Measurements from ENCODE around the gene XKR7.
"Not testable (repeated sequence)": the region's sequence is repeated elsewhere in the genome, so short reads cannot be mapped to it uniquely, and the experiment has no call there.

Gene XKR7

DNA sequence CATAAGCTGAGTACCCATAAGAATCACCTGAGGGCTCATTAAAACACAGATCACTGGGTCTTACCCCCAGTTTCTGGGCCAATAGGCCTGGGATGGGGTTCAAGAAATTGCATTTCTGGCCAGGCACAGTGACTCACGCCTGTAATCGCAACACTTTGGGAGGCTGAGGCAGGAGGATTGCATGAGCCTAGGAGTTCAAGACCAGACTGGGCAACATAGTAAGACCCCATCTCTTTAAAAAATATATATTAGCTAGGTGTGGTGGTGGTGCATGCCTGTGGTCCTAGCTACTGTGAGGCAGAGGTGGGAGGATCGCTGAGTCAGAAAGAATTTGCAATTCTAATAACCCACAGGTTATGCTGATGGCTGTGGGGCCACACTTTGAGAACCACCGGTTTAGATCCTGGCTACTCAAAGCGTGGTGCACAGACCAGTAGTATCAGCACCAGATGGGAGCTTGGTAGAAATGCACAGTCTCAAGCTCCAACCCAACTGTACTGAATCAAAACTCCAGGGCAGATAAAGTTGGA, 44.3 kb downstream of the XKR7 start:
- DNase-seq (ENCODE audit: low spot score) = no peak

DNA sequence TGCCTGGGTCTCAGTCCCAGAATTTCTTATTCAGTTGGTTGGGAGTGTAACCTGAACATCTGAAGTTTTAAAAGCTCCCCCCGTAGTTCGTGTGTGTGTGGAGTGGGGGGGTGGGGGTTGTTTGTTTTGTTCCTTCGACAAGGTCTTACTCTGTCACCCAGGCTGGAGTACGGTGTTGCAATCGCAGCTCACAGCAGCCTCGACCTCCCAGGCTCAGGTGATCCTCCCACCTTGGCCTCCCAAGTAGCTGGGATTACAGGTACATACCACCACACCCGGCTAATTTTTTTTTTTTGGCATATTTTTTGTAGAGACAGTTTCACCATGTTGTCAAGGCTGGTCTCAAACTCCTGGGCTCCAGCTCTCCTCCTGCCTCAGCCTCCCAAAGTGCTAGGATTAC, 45.4 kb downstream of the XKR7 start:
- DNase-seq (ENCODE audit: low spot score) = no peak

DNA sequence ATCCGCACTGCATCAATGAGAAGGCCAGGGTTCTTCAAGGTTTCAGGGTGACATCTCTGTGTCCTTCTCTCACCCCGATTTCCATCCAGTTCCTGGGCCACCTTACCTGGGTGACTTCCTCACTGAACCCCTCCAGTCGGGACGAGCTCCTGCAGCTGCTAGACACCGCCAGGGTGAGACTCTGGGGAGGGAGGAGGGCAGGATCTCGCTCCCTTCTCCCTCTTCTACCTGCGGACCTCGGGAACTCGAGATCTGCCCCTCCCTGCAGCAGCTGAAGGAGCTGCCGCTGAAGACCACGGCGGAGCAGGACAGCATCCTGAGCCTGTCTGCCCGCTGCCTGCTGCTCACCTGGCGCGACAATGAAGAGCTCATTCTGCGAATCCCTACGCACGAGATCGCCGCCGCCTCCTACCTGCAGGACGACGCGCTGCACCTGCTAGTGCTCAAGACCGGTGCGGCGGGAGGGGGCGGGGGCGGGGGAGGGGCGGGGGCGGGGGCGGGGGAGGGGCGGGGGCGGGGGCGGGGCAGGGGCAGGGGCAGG, 49.8 kb downstream of the XKR7 start:
- peak; percentile 86 for DNase-seq (ENCODE audit: low spot score)

DNA sequence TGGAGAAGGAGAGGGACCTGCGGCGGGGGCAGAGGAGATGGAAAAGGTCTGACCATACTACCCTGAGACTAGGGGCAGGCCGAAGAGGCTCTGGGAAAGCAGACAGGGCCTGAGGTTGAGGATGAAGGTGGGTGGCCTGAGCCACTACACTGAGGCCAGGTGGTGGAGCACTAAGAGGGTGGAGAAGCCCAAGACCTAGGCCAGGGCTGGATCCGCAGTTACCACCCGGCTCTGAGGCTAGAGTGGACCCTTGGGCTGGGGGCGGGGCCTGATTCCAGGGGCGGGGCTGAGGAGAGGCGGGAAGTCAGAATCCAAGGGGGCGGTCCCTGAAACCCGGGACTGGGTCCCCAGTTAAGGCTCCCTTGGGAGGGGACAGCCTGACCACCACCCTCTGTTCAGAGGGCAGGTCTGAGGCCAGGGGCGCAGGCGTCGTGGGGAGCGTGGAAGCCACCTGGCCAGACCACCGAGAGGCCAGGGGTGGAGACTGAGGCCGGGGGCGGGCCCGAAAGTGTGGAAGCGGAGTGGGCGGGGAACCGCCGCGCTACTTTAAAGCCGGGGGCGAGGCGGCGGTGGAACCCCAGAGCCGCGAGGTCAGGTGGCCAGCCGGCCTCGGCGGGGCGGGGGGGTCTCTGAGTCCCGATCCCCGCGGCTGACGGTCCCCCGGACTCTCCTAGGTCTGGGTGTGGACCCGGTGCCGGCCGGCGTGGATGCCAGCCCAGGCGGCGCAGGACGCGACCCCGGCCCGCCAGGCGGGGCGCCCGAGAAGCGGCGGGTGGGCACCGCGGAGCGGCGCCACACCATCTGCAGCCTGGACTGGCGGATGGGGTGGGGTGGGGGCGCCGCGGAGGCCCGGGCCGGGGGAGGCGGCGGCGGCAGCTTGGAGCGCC, 50.6 kb downstream of the XKR7 start:
- peak; percentile 96 for DNase-seq (ENCODE audit: low spot score)

DNA sequence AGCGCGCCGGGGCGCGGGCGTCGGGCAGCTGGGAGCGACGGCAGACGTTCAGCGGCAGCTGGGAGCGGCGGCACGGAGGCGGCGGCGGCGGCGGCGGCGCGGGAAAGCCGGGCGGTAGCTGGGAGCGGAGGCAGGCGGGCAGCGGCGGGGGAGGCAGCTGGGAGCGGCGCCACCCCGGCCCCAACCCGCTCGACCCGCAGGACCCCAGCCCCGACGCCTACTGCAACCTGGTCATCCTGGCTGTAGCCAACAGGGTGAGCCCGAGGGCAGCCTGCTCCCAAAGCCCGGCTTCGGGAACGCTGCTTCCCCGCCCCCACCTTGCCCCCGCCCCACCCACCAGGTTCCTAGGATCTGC, 51.2 kb downstream of the XKR7 start:
- peak; percentile 76 for DNase-seq (ENCODE audit: low spot score)

DNA sequence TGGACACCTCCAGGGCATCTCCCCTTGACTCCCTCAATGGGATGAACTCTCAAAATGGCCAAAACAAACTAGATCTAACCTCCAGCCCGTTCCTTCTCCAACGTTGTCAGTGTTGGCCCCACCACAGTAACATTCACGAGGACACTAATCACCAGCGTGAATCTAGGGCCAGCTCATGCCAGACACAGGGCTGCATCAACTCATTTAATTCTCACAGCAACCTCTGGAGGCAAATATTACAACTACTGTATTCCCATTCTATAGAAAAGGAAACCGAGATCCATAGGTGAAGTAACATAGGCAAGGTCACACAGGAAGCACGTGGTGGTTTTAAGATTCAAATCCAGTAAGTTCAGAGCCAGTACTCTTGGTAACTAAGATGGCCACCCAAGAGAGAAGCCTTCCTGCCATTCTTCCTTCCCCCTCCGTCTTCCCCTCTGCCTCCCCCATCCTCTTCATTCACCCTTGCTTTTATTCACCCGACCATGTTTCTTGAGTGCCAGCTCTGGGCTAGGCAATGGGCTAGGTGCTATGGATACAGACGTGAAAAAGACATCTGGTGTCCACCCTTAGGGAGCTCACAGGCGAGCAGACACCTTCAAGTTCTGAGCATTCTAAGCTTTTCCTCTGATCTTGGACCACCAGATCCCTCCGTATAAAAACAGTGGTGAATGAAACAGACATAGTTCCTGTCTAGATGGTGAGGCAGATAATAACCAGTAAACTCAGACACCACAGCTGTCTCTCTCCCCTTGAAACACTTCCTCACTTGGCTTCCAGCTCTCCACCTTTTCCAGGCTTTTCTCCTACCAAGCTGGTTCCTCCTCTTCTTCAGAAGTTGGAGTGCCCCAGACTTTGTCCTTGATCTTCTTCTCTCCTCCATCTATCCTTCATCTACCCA, 51.9 kb downstream of the XKR7 start:
- no peak for DNase-seq (ENCODE audit: low spot score)

DNA sequence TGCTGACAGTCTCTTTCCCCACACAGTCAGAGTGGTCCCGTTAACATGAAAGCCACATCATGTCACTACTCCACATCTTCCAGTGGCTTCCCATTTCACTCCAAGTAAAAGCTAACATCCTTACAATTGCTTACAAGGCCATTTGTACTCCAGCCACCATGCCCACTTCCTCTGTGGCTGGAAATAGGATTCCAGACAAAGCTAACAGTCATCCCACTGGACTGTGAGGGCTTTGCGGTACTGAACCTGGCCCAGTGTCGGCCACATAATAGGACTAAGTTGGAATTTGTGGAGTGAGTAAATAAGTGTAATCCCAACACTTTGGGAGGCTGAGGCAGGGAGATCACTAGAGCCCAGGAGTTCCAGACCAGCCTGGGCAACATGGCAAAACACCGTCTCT, 53.1 kb downstream of the XKR7 start:
- DNase-seq (ENCODE audit: low spot score) = no peak

DNA sequence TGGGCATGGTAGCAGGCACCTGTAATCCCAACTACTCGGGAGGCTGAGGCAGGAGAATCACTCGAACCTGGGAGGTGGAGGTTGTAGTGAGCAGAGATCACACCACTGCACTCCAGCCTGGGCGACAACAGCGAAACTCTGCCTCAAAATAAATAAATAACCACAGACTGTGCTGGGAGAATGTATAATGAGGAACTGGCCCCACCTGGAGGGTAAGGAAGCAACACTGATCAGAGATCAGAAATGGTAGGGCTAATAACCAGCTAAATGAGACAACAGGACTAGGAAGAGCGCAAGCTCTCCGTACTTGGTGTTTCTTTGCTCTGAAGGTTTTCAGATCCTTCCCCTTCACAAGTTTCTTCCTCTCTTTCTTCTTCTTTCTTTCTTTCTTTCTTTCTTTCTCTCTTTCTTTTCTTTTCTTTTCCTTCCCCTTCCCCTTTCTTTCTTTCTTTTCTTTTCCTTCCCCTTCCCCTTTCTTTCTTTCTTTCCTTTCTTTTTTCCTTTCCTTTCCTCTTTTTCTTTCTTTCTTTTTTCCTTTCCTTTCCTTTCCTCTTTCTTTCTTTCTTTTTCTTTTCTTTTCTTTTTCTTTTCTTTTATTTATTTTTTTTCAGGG, 56.8 kb downstream of the XKR7 start:
- no peak for DNase-seq (ENCODE audit: low spot score)

DNA sequence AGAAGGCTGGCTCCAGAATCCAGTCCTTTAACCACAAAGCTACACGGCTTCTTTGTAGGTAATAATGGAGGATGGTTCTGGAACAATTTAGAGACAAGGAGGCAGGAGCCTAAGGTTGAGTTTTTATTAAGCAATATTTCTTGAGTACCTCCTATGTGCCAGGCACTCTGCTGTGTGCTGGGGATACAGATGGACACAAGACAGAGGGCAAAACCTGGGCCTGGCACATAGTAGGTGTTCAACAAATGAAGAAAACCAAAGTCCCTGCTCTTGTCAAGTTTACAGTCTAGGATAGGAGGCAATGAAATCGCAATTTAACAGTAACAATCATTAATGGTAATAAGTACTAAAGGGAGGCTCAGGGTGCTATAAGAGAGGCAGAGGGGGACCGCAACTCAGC, 59.7 kb downstream of the XKR7 start:
- DNase-seq (ENCODE audit: low spot score) = no peak

DNA sequence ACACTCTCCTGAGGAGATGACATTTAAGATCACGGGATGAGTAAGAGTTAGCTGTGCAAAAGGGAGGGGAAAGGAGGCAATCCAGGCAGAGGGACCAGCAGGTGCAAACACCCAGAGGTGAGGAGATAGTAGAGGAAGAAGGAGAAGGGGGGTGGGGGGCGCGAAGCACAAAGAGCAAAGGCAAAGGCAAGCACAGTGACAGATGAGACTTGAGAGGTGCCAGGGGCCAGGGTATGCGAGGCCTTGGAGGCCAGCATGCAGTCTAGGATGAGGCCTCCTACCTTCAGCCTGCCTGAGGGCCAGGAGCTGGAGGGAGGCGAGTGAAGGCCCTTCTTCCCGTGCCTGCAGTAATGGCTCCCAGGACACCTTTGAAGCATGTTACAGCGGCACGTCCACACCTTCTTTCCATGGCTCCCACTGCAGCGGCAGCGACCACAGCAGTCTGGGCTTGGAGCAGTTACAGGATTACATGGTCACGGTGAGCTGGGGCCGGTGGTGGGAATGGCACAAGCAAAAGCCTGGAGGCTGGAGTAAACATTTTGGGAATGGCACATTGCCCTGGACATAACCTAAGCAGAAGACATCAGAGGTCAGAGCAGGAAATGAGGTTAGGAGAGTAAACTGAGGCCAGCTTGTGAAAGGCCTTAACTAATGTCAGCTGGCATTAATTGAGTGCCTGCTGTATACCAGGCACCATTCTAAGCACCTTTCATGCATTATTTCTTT, 60.9 kb downstream of the XKR7 start:
- DNase-seq (ENCODE audit: low spot score) = no peak

DNA sequence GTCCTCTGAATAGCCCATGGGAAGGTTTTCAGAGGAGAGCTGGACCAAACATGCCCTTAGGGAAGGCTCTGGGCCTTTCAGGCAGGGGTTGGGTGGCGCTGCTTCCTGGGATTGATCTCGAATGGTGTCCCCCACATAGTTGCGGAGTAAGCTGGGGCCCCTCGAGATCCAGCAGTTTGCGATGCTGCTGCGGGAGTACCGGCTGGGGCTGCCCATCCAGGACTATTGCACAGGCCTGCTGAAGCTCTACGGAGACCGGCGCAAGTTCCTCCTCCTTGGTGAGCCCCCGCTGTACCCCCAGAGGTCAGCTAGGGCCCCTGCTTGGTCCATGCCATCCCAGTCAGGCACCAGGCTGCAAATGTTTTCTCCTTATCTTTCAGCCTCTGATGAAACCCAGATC, 61.6 kb downstream of the XKR7 start:
- DNase-seq (ENCODE audit: low spot score) = no peak

DNA sequence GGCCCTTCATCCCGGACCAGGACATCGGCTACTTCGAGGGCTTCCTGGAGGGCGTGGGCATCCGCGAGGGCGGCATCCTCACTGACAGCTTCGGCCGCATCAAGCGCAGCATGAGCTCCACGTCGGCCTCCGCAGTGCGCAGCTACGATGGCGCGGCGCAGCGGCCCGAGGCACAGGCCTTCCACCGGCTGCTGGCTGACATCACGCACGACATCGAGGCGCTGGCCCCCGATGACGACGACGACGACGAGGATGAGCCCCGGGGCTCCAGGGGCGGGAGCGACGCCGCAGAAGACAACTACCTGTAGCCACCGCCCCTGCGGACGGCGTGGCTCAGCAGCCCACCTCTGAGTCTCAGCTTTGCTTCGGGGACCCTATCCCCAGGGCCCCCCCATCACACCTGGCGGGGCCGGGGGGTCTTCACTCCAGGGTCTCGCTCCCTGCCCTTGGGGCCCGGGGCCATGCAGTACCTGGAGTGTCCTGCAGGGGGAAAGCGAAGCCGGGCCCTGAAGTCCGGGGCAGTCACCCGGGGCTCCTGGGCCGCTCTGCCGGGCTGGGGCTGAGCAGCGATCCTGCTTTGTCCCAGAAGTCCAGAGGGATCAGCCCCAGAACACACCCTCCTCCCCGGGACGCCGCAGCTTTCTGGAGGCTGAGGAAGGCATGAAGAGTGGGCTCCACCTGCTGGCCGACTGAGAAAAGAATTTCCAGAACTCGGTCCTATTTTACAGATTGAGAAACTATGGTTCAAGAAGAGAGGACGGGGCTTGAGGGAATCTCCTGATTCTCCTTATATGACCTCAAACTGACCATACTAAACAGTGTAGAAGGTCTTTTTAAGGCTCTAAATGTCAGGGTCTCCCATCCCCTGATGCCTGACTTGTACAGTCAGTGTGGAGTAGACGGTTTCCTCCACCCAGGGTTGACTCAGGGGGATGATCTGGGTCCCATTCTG, 63.3 kb downstream of the XKR7 start:
- DNase-seq (ENCODE audit: low spot score) = peak; percentile 95

DNA sequence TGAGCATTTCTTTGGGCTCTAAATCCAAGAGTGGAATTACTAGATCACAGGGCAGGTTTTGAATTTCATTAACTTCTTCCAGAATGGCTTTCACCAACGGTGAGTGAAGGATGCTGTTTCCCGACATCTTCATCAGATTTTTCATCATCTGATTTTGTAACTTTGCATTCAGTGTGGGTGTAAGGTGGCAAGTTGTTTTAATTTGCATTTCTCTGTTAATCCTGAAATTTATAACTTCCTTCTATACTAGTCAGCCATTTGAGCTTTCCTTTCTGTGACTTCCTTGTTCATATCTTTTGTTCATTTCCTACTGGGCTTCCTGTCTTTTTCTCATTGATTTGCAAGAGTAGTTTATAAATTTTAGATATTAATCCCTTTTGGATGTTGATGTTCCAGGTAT, 65.4 kb downstream of the XKR7 start:
- no peak for DNase-seq (ENCODE audit: low spot score)

DNA sequence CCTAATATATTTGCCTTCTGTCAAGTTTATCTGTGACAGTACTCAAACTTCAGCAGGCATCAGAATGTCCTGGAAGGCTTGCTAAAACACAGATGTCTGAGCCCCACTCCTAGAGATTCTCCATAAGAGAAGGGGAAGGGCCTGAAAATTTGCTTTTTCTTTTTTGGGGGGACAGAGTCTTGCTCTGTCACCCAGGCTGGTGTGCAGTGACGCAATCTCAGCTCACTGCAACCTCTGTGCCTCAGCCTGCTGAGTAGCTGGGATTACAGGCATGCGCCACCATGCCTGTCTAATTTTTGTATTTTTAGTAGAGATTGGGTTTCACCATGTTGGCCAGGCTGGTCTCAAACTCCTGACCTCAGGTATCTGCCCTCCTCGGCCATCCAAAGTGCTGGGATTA, 65.8 kb downstream of the XKR7 start:
- not testable (repeated sequence) for DNase-seq (ENCODE audit: low spot score)

DNA sequence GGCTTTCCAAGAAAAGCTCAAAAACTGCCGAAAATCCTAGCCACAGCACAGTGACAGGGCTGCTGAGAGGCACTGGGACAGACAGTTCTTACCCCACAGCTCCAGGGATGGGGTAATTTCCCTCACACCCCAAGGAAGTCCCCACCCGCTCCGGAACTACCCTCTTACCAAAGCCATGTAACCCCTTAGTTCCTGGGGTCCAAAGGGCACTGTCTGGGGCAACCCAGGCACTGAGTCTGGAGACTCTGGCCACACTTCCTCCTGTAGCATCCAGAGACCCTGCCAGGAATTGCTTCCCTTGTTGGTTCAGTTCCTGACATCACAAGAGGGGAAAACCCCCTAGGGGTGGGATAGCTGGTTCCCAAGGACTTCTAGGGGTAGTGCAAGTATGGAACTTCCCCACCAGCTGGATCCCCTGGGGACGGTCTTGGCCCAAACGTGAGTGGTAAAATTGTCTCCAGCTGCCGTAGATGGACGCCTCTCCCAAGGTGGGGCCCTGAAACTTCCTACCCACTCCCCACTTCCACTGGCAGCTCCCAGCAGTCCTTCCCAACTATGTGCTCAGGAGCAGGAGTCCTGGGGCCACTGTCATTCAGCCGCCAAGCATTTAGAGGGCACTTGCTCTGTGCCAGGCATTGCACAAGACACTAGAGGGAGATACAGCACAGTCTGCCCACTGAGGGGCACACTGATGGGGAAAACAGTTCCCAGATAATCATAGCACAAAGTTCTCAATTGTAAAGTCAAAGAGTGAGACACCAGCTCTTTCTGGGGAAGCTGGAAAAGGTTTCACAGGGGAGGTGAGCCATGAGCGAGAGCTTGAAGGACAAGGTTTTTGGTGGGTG, 66.9 kb downstream of the XKR7 start:
- no peak for DNase-seq (ENCODE audit: low spot score)

DNA sequence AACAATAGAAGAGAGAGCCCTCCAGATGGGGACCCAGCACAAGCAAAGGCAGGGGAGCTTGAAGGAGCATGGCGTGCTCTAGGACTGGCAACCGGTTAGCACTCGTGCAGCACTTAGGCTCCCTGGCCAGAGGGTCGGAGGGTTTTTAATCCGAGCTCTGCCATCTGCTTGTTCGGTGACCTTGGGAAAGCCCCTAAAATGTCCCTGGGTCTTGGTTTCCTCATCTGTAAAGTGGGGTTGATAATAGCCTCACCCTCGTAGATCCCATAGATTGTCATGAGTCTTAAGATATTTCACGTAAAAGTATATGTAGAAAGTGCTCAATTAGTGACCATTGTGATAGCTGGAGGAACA, 67.5 kb downstream of the XKR7 start:
- no peak for DNase-seq (ENCODE audit: low spot score)

DNA sequence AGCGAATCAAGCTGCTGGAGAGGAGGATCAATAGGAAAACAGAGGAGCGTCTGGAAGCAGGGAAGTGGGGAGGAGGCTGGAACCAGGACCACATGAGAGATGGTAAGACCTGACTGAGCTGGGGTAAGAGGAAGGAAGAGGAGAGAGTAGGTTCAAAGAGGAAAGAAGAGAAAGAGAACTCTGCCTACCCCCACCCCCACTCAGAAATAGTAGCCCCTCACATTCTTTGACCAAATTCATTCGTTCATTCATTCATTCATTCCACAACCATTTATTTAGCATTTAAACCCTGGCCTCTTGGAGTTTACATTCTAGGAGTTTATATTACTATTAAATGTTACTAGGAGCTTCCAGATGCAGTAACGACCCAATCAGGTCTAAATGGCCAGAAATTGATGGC, 68.3 kb downstream of the XKR7 start:
- no peak for DNase-seq (ENCODE audit: low spot score)

DNA sequence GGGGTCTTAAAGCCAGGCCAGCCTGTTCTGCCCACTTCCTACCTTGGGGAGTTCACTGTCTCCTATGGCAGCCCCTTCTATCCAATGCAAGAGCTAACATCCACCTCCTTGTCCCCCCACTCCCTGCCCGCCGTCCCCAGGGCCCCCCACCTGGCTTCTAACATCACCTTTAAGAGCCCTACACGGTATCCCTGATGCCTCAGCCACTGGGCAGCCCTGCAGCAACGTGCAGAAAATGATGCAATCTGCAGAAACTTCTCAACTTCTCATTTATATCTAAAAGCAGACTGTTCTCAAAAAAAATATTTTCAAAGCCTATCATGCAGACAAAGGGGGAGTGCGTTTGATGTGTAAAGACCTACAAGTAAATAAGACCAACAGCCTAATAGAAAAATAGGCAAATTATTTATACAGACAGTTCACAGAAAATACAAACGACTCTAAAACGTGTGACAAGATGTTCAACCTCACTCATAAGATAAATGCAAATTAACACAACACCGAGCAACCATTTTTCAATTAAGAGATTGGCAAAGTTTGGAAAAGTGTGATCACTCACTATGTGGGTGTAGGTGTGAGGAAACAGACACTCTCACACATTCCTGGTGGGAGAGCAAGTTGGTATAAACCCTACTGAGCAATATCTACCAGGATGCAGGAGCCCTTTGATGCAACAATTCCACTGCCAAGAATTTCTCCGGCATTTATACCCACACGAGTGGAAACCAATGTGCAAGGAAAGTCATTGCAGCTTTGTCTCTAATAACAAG, 69.0 kb downstream of the XKR7 start:
- DNase-seq (ENCODE audit: low spot score) = no peak

DNA sequence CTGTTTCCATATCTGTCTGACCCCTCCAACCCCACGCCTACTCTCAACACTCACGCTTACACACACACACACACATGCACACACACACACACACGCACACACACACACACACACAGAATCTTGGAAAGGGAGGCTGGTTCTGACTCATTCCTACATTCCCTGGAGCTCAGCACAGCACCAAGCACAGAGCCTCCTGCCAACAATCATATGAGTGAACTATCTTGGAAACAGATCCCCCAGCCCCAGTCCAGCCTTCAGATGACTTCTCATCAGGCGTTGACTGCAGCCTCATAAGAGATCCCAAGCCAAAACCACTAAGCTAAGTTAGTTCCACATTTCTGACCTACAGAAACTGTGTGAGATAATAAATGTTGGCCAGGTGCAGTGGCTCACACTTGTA, 70.0 kb downstream of the XKR7 start:
- DNase-seq (ENCODE audit: low spot score) = no peak
